GM19351 (cell line): ENCODE measurements around the gene ZNF366.

ENCODE experiments used
- ATAC-seq: cut with Tn5 transposase; IDR thresholded peaks from one replicate; pipeline ENCODE4 v1.9.1; 2021; ENCODE audit warnings: mild to moderate bottlenecking, moderate library complexity; ENCODE audit not compliant: unreplicated experiment

The ZNF366 gene

GRCh38 chr5:72507231-72507906, at the start of gene ZNF366:
Gene ZNF366, minus strand, starts transcription at chr5:72507410. Its CDS starts 45,914 bp downstream, at chr5:72461496.
- no peak for ATAC-seq

- peak; percentile 81 for ATAC-seq
Observed at GRCh38 chr5:72556351-72557166, 49.3 kb upstream of the ZNF366 start.

- no peak for ATAC-seq
Observed at GRCh38 chr5:72555871-72556270, 48.7 kb upstream of the ZNF366 start.

GRCh38 chr5:72554897-72555296, 47.7 kb upstream of the ZNF366 start:
- no peak for ATAC-seq

GRCh38 chr5:72552041-72552557, 44.9 kb upstream of the ZNF366 start:
- ATAC-seq, result no peak

GRCh38 chr5:72550595-72550994, 43.4 kb upstream of the ZNF366 start:
- ATAC-seq, result no peak

GRCh38 chr5:72543811-72544210, 36.6 kb upstream of the ZNF366 start:
- ATAC-seq, result no peak

- ATAC-seq, result no peak
Observed at GRCh38 chr5:72543365-72543764, 36.2 kb upstream of the ZNF366 start.

GRCh38 chr5:72542695-72543094, 35.5 kb upstream of the ZNF366 start:
- ATAC-seq, result no peak

GRCh38 chr5:72541501-72542225, 34.5 kb upstream of the ZNF366 start:
- no peak for ATAC-seq

- no peak for ATAC-seq
Observed at GRCh38 chr5:72540759-72541438, 33.7 kb upstream of the ZNF366 start.

- no peak for ATAC-seq
Observed at GRCh38 chr5:72539726-72540125, 32.5 kb upstream of the ZNF366 start.

GRCh38 chr5:72539038-72539437, 31.8 kb upstream of the ZNF366 start:
- ATAC-seq, result no peak

GRCh38 chr5:72537166-72537565, 30.0 kb upstream of the ZNF366 start:
- ATAC-seq, result no peak

GRCh38 chr5:72531496-72532190, 24.4 kb upstream of the ZNF366 start:
- ATAC-seq, result no peak

GRCh38 chr5:72530196-72530595, 23.0 kb upstream of the ZNF366 start:
- no peak for ATAC-seq

GRCh38 chr5:72529383-72529782, 22.2 kb upstream of the ZNF366 start:
- ATAC-seq, result no peak

GRCh38 chr5:72525816-72526215, 18.6 kb upstream of the ZNF366 start:
- no peak for ATAC-seq

GRCh38 chr5:72523960-72524582, 16.9 kb upstream of the ZNF366 start:
- ATAC-seq, result peak; percentile 71

- no peak for ATAC-seq
Observed at GRCh38 chr5:72522607-72523006, 15.4 kb upstream of the ZNF366 start.
